Measurements from ENCODE around the gene SIN3A.
A peak's percentile ranks its signal among the peaks of the same experiment; 100 is the strongest.

The SIN3A gene

DNA sequence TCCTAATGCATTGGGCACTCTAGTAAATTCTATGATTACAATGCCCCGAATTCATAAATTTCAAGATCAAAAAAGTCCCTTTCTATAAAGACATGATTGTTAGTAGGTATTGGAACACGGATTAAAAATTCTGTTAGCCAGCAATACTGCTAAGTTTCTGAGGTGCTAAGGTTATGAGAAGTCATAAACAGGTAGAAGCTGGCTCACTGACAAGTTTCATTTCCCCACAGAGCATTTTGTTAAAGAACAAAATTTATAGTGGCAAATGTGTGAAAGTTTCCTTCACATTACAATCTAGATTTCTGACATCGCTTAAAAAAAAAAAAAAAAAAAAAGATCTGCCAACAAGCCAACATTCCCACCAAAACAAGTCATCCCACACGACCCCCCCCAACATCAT, 70.7 kb downstream of the SIN3A start:
- DNase-seq (ENCODE audit: low read depth in 2 of 2): no peak

DNA sequence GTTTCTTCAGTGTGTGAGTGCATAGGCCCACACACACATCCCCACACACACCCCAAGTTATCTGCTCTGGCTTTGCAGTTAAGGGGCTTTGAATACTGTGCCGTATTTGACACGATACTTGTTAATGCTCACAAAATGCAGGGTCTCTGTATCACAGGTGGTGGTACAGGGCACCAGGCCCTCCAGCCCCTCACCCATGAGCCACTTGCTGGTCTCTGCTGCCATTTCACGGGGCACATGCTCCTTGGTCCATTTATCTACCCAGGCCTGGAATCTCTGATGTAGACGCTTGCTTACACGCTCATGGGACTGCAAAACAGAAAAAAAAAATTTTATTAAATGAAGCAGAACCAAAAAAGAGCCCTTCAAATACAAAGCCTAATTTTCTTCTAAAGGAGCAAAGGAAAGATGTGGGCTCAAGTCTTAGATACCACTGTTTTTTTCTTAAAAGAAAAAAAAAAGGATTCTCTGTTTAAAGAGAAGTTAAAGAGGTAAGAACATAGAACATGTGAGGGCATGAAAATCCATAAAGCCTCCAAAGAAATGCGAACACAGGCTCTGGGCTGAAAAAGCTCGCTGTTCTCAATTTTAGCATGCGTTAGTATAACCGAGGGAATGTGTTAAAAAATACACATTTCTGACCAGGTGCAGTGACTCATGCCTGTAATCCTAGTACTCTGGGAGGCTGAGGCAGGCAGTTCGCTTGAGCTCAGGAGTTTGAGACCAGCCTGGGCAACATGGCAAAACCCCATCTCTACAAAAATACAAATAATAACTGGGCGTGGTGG, 79.4 kb downstream of the SIN3A start:
- DNase-seq (ENCODE audit: low read depth in 2 of 2): no peak

DNA sequence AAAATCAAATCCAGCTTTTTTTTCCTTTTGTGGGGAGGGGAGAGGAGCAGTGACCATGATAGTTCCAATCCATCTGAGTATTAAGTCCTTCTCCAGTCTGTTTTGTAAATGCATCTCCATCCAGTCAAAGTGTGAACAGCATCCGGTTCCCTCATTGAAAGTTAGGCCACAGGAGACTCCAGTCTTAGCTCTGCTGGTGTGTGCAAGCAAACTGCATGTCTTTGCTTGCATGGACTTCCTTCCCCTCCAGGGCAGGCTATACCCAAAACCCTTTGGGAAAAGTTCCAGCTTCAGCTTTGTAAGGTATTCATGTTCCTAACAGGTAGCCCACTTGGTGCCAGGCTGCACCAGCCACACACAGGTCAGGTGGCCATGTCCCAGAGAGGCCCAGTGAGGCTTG, 80.0 kb downstream of the SIN3A start:
- DNase-seq (ENCODE audit: low read depth in 2 of 2): no peak

DNA sequence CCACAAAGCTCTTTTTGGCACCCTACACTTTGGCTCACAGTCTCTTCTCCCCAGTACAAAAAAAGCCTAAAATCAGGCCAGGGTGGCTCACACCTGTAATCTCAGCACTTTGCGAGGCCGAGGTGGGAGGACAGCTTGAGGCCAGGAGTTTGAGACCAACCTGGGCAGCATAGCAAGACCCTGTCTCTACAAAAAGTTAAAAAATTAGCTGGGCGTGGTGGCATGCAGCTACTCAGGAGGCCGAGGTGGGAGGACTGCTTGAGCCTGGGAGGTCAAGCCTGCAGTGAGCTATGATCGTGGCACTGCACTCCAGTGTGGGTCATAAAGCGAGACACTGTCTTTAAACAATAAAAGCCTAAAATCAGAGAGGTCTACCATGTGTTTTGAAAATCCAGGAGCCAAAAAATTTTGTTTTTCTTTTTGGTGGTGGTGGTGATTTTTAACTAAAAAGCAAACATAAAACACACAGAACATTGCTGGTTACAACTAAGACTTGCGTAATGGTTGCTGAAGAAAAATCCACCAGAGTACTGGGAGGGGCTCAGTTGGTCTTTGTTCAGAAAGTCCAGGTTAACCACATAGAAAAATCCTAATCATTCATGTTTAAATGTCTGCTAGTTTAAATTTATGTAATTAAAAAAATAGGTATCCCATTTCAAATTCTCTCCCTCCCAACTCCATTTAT, 81.5 kb downstream of the SIN3A start:
- no peak for DNase-seq (ENCODE audit: low read depth in 2 of 2)

DNA sequence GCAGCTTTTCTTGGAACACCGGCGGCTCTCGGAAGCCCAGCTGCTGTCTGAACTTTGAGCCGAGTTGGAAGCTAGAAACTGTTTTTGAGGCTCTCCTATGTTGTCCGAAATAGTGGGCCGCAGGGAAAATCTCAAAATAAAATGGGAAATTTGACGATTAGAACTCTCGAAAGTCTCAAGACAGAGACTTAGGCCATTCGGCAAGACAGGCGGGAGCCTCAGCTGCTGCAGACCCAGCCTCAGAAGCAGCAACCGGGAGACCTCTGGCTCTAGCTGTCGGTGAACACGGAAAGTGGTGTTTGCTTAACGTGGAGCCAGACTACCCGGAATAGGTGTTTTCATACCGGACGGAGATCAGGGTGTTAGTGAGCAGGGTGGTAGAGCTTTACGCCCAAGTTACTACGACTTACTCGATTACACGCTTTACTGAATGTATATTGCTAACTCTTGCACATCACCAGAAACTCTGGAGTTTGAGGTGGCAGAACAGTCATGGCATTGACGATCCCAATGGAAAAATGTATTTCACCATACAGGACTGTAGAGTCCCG, 82.7 kb downstream of the SIN3A start:
- no peak for DNase-seq (ENCODE audit: low read depth in 2 of 2)

DNA sequence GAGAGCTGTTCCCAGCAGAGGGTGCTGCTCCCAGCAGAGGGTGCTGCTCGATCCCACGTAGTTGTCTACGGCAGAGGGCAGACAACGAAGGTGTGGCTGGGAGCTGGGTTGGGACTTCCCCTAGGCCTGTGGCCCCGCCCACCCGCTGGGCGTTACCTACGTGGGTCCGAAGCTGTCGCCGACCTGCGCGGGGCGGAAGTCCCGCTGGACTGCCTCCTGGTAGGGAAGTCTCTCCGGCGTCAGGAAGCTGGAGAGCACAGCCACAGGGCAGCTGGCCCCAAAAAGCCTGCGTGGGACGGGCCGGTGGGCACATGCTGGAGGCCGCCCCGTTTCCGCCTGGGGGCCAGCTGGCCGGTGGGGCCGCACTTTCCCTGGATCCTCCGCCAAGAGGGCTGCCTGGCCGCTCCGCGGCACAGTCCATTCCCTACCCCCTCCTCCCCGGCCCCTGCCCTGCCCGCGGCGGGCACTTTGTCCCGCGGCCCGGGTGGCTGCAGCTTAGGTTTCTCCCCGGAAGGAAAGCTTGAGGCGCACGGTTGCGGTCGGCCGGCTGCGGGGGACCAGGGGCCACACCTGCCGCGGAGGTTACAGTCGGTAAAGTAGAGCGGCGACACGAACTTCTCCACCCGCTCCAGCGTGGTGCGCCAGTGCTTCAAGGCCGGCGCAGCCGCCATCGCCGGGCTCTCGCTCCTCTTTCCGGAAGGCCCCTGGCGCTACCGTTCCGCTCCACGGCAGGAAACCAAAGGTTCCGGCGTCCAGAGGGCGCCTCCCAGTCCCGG, 83.4 kb downstream of the SIN3A start, which contains the start of gene MAN2C1:
TSS of gene MAN2C1 (minus strand) at position 695 of the 776 bp plus-strand sequence. CDS start at position 671, 24 bp downstream.
- DNase-seq (ENCODE audit: low read depth in 2 of 2): peak; percentile 79 to 89

DNA sequence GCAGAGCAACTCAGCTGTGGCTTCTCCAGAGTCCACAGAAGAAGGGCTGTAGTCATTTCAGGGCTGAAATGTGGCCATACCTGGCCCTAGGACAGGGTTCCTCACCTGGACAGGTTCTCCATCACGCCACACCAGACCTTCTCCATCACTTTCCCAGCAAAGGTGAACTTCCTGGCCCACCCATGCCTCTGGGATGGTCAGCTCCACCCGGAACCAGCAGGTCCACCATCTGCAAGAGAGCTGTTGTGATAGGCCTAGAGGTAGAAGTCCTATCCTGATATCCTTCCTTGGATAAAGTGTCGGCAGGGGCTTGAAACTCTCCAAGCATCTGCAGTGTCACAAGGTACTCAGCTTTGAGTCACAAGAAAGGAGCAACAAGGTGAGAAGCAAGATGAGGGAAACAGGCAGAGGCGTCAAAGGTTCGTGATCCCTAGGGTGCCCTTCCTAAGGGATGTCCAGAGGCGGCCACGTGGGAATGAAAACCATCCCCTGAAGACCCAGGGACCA, 84.0 kb downstream of the SIN3A start:
- DNase-seq (ENCODE audit: low read depth in 2 of 2): no peak

DNA sequence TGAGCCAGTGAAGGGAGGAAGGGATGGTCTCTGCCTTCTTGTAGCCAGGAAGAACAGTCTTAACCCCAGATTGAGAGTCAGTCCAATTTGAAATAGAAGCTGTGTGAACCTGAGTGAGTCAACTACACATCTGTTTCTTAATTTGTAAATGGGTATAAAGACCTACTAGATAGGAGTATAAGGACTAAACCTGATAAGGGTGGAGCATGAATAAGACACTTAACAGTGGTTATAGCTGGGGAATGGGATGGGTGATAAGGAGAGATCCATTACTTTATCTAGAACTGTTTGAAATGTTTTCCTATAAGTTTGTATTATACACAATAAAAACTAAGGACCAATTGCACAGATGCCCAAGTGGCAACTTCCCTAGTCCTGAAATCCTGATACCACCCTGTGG, 84.5 kb downstream of the SIN3A start:
- no peak for DNase-seq (ENCODE audit: low read depth in 2 of 2)

DNA sequence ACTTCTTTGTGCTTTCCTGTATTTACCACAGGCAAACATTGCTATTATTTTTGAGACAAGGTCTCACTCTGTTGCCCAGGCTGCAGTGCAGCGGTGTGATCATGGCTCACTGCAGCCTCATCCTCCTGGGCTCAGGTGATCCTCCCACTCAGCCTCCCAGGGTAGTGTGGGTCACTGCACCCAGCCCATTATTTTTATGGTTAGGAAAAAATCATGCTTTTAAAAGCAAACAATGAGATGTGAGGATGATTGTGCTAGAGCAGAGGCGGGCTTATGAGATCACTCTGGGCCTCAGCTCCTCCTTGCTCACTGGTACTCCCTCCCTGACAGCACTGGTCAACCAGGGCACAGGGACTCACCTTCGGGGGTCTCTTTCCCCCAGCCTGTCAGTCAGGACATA, 85.3 kb downstream of the SIN3A start:
- DNase-seq (ENCODE audit: low read depth in 2 of 2): no peak

DNA sequence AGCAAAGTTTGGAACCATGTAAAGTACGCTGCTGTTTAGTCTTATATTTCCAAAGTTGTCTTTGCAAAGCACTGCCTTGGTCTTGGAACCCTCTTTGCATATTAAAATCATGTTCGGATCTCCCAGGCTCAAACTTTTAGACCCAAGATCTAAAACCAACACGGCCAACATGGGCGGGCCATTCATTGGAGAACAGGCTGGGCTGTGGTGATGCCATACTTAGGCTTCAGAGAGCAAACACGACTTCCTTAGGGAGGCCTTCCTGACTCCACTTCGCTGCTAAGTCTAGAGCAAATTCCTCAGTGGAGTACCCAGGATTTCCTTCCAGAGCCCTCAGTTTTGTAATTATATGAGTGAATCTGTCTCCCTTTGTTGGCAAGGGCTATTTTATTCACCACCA, 86.6 kb downstream of the SIN3A start:
- no peak for DNase-seq (ENCODE audit: low read depth in 2 of 2)

DNA sequence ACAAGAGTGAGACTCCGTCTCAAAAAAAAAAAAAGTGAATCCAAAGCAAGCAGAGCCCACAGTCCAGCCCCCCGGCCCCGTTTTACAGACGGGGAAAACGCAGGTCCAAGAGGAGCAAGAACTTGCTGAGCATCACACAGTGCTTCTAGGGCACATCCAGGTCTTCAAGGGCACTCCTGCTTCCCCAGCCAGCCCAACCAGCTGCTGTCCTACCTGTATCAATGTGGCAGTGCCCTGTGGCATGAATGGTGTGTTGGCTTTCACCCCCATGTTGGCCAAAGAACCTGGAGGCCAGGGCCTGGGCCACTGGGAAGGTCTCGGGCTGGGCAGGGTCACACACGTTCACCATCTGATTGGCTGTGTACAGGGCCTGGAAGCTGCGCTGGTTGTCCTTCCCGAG, 87.7 kb downstream of the SIN3A start:
- DNase-seq (ENCODE audit: low read depth in 2 of 2): no peak

DNA sequence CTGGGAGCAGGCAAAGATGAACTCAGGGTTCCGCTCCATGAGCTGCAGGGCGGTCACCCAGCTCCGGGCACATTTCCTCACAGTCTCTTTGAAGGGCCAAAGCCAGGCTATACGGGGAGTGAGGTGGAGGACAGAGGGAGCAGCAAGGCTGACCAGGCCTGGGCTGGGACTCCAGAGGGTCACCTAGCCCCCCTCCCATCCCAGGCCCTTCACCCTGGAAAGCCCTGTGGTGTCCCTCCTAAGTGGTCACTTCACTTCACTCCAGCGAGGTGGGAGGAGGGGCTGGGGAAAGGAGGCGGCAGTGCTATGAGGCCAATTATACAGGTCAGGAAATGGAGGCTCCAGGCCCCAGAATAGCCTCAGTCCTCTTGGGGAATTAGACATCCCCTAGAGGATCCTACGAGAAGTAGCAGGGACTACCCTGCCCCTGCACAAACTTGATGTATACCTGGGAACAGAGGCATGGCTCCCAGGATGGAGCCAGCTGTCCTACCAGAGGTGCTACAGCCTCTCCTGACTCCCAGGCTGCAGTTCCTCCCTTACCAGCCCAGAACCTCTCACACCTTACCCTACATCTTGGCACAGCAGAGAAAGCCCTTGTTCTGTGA, 88.7 kb downstream of the SIN3A start:
- no peak for DNase-seq (ENCODE audit: low read depth in 2 of 2)

DNA sequence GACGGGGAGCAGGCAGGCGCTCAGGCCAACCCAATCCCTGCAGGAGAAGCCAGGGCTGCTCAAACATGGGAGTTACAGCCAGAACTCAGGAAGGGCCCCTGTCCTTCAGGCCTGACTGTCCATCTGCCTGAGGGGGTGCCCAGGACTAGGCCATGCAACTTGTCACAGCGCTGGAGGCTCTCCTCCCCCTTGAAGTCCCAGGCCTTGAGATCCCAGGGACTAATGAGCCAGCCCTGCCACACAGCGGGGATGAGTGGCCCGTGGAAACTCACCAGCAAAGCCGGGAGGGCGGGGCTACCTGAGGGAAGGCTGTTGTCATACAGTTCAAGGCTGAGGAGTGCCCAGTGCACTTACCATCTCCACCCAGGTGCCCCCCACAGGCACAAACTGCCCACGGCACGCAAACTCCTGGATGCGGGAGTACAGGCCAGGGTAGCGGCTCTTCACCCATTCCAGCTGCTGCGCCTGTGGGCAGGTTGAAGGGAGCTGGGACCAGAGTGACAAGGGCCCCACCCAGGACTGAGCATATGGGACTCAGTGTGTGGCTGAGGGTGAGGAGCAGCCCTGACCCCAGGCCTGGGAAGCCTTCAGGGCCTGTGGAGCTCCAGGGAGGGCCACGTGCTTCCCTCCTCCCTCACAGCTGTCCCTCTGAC, 89.4 kb downstream of the SIN3A start:
- DNase-seq (ENCODE audit: low read depth in 2 of 2): no peak

DNA sequence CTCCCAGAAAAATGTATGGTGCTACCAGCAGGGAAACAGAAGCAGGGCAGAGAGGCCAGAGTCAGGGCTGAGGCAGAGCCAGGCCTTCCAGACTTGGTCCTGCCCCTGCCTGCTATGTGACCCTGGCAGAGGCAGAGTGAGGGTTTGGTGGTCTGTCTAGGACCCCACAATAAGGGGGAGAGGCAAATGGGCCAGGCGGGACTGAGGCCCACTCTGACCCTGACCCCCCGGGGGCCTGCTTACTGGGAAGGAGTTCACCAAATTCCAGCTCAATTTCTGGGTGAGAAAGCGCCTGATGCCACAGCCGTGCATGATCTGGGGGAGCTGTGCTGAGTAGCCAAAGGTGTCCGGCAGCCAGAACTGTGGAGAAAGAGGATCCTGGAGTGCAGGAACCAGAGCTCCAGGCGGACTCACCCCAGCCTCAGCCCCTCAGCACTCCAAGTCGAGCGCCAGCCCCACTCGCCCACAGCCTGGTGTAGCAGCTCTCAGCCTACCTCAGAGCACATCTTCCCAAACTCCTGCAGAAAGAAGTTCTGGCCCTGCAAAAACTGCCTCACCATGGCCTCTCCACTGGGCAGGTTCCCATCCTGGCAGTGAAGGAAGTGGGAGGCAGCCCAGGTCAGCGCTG, 90.0 kb downstream of the SIN3A start:
- DNase-seq (ENCODE audit: low read depth in 2 of 2): no peak

DNA sequence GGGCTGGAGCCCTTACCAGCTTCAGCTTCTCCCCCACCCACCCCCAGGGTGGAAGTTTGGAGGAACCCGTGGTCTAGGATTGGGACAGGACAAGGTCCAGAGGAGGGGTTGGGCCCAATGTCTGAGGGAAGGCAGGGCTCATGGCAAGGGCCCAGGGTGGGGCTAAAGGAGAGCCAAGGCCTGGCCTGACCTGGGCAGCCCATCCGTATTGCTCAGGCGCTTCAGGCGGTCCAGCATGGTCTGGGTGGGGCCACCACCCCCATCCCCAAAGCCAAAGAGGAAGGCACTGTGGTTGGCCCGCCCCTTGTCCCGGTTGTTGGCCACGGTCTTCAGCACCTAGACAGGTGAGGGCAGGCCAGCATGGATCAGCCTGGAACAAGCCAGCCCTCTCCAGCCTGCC, 90.6 kb downstream of the SIN3A start:
- no peak for DNase-seq (ENCODE audit: low read depth in 2 of 2)

DNA sequence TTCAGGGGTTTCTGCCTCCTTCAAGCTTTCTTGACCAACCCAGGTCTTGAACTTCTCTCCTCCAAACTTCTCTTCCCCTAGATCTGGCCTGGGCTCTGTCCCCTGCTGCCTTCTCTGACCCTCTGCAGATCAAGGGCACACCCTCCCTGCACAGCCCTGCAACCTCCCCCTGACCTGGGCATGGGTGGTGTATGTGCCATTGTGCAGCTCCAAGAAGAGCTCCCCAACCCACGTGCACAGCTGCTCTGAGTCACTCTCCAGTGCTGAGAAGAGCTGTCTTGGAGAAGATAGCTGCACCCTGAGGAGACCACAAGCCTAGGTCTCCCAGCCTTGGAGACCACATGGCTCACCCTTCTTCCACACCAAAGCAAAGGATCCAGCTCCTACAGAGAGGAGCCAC, 91.1 kb downstream of the SIN3A start:
- no peak for DNase-seq (ENCODE audit: low read depth in 2 of 2)

DNA sequence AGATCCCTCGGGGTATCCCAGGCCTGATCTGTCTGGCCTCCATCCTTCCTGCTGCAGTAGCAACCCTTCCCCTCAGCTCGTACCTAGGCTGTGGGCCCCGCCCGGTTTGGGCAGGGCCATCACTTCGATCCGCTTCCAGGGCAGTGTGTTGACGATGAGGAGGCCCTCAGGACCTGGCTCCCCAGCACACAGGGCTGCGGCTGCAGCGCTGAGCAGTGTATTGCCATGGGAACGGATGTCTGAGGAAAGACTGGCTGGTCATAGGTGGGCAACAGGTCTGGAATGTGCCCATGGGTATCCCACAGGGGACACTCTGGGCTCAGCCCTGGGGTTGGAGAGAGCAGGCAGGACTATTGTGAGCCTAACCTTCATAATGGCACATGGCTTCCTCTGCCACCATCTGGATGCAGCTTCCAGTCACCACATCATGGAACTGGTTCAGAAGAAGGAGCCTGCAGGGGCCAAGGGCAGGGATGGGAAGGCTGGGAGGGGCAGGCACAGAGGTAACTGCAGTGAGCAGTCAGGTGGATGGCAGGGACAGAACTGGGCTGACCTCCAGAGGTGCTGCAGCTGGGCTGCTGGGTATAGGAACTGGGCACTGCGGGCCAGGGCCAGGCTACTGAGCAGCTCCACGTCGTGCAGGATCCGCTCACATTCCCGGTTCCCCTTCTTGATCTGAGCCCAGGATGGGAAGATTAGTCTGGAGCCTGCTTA, 91.8 kb downstream of the SIN3A start:
- no peak for DNase-seq (ENCODE audit: low read depth in 2 of 2)

DNA sequence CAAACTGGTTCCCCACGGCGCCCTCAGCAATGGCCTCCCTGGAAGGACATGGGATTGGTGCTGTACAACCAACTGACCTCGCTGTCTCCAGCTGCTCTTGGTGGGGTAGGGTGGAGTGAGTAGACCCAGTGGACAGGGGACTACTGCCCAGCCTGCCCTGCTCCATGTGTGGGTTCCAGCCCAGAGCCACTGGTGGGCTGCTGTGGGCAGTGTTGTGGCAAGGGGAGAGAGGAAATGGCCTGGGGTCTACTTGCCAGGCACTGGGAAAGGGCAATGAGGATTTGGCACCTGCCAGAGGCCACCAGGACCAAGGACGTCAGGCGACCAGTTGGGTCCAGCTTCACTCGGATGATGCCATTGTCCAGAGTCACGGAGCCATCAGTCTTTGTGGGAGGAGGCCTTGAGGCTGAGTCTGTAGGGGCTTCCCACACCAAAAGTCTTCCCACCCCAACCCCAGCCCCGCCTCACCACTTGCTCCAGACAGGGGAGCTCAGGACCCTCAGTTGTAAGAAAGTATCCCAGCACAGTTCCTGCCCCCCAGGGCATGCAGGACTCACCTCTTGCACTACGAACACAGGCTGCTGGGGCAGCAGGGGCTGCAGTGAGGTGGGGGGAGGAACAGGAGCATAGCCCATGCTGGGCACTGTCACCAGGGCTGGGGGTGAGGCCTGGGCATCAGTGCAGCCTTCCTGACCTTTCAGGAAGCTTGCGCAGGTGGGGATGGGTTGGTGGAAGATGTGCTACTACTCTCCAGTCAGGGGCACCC, 92.5 kb downstream of the SIN3A start:
- no peak for DNase-seq (ENCODE audit: low read depth in 2 of 2)

DNA sequence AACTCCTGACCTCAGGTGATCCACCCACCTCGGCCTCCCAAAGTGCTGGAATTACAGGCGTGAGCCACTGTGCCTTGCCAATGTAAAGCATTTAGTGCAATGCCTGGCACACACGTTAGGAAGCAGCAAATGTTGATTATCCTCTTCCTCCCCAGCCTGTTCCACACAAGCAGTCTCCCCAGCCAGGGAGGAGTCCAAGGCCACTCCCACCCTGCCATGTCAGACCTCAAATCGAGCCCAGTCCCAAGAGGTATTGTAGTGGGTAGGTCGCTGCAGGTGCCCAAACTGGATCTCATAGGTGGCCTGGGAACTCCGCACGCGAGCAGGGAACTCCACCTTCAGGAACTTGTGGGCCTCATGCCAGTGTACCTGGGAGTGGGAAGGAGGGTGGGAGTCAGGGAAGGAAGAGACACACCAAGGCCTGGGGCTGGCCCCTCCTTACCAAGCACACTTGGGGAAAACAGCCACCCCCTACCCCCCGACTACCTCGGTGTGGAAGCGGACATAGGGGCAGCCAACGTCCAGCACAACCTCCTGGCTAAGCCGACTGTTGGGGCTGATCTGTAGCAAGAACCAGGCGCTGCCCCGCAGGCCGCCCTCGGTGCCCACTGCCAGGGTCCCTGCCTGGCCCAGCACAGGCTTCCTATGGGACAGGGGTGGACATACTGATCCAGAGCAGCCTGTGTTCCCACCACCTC, 93.4 kb downstream of the SIN3A start:
- DNase-seq (ENCODE audit: low read depth in 2 of 2): no peak
